ENCODE data around the gene NHS.

Gene NHS

DNA sequence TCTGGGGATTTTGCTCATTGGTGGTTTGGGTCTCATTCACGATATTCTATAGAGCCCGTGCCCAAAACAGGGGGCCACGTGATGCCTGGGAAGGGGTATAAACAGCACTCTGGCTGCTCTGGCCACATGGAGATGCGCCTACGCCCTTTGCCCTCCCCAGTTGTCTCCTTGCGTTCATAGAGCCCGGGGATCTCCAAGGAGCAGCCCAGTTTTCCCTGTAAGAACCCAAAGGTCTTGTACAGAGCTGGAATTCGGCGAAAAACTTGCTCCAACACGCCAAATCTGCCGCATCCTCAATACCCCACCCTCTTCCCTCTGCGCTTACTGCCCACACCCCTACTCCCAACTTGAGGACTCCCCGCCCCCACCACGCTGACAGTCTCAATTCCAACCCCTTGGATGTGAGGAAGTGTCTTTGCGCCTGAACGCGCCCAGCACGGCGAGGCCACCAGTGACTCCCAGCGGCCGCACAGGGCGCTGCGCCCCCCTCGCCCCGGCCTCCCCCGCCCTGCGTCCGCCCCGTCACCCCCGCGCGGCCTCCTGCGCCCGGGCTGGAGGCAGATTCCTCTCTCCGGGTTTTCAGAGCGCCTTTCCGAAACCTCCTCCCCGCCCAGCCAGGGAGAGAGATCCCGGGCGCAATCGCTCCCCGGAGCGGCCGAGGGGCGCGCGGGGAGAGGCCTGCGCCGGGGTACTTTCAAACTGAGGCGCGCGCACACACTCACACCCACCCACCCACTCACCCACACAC lies at the start of gene NHS:
NHS (plus strand) TSS at position 582 of the 748 bp plus-strand sequence. CDS start 558 bp downstream, outside the sequence.
- DNase-seq, result peak; percentile 48

DNA sequence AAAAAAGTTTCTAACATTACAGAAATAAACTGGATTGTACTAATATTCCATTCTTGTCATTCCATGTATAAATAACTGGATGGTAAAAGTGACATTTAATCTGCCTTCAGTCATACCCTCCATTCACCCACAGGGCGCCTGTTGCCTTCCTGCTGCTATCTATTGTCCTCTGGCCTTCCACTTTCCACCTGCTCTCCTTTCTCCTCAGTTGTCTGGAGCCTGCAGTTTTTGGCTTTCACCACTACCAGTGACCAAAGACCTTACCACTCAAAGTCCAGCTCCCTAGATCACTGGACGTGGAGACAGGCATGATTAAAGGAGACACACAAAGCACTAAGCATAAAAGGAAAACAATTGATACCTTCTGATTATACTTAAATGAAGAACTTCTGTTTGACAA lies 46.2 kb upstream of the NHS start:
- no peak for DNase-seq

GRCh38 chrX:17336377-17336776 lies 38.6 kb upstream of the NHS start:
- no peak for DNase-seq

DNA sequence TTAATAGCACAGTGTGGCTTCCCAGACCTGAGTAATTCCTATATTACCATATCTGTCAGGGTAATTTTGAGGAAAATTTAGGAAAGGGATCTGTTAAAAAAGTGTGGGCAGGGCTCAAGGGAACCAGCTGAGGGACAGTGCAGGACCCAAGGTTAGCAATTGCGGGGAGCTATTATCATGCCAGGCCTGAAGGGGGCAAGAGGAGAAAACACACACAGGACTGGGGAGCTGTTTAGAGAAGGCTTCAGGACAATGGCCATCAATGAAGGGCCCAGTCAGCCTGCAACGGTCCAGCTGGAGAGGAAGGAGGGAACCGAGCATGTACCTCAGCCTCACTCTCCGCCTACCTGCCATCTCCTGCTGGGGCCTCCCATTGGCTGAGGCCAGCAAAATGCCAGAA lies 19.0 kb upstream of the NHS start:
- DNase-seq, result no peak

GRCh38 chrX:17359500-17359899 lies 15.5 kb upstream of the NHS start:
- DNase-seq, result no peak

- peak; percentile 17 for DNase-seq
Measured at GRCh38 chrX:17361620-17362019, 13.4 kb upstream of the NHS start.

DNA sequence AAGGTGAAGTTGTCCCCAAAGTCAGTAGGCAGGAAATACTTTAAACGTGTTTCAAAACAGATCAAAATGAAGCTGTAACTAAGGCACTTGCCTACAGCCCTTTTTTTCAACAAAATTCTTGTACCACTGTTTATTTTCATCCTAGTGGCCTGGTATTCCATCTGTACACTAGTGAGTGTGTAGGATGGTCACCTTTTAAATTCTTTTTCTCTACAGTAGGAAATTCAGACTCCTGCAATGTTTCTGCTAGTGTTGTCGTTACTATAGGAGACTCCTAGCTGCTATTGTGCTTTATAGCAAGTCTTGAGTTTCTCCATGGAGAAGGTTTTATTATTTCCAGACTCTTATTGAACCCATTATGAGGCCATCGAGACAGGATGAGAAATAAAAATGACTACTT lies 7.0 kb upstream of the NHS start:
- no peak for DNase-seq

- DNase-seq, result no peak
Measured at GRCh38 chrX:17369309-17369708, 5.7 kb upstream of the NHS start.

GRCh38 chrX:17370191-17370590 lies 4.8 kb upstream of the NHS start:
- no peak for DNase-seq

DNA sequence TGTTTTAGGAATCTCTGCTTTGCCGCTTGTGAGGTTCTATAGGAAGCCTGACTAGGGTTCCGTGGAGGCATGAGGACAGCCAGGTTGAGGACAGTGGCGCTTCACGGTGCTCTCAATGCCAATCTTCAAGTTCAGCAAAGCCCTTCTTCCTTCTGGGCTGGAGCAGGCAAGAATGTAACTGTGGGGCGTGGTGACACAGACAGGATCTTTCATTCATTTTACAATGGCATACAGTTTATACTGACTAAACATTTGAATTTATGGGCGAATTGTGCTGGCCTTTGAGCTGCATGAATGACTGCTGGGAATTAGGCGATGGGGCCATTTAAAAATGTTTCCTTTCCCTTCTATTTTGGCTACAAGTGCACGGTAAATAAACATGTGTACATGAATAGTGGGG lies 2.9 kb upstream of the NHS start:
- no peak for DNase-seq

DNA sequence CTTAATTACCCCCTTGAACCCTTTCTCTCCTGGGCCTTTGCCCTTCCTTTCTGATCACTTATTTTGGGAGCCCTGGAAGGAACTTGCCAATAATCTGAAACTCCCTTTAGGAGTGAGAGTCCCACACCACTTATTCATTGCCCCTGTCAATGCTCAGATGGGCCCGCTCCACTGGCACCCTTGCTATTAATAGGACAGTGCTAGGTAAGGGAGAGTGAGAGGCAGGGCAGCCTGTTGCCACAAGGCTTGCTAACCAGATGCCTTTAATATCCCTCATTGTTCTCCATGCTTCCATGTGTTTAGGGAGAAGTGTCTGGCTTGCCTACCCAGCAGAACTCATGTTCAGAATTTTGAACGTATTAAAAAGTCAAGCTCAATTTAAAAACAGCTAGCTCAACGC lies 1.7 kb upstream of the NHS start:
- DNase-seq, result no peak

DNA sequence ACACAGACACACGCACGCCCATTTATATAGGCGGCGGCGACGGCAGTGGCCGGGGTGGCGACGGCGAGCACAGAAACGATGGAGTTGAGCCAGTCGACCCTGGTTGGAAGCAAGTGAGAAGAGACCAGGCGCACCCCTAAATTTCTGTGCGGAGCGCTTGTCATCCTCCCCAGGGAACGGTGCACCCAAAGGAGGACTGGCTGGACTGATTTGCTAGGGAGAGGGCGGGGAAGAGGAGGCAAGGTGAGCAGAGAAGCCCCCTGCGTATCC lies 302 bp downstream of the NHS start:
- no peak for DNase-seq

DNA sequence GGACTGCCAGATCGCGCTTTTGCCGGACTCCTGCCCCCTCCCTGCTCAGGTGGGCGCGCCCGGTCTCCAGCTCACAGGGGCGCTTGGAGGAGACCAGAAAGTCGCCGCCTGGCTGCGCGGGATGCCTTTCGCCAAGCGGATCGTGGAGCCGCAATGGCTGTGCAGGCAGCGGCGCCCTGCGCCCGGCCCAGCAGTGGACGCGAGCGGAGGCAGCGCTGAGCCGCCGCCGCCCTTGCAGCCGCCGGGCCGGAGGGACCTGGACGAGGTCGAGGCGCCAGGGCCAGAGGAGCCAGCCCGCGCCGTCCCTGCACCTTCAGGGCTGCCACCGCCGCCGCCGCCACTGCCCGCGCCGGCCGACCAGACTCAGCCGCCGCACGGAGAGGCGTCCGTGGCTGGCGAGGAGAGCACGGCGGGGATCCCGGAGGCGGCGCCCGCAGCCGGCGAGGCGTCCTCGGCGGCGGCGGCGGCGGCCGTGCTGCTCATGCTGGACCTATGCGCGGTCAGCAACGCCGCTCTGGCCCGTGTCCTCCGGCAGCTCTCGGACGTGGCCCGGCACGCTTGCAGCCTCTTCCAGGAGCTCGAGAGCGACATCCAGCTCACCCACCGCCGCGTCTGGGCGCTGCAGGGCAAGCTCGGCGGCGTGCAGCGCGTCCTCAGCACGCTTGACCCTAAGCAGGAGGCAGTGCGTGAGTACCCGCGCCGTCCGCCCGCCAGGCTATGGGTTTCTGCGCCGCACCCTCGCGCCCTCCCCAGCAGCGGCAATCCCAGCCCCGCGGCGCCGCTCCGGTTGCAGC lies 834 bp downstream of the NHS start:
- DNase-seq, result no peak

DNA sequence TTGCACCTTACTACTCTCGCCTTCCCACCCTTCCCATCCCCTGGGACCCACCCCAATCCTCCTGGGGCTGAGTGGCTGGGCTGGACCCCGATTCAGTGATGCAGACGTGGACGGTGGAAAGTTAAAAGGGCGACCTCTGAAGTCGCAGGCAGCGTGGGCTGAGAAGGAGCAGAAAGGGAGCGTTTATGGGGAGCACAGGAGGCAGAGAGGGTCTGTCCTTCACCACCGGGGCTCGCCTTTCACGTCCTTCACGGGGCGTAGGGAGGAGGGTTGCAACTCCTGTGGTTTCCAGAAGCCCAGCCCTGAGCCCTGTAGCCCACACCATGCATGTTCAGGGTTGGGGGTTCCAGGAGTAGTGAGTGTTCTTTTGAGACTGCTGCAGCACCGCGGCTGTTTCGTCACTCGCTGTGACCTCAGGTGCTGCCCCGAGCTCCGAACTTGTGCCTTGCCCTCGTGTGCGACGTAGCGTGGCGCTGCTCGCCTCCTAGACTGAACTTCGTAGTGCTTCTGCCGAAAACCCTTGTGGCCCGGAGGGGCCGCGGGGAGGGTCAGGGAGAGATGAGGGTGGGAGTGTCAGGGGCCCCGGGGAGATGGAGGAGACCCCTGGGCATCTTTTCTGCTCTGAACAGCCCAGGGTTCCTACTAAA lies 1.6 kb downstream of the NHS start:
- DNase-seq, result no peak

GRCh38 chrX:17377091-17377717 lies 2.2 kb downstream of the NHS start:
- peak; percentile 32 for DNase-seq

- DNase-seq, result no peak
Measured at GRCh38 chrX:17377795-17378194, 2.8 kb downstream of the NHS start.

GRCh38 chrX:17380221-17380620 lies 5.2 kb downstream of the NHS start:
- no peak for DNase-seq

GRCh38 chrX:17390419-17390850 lies 15.4 kb downstream of the NHS start:
- no peak for DNase-seq

DNA sequence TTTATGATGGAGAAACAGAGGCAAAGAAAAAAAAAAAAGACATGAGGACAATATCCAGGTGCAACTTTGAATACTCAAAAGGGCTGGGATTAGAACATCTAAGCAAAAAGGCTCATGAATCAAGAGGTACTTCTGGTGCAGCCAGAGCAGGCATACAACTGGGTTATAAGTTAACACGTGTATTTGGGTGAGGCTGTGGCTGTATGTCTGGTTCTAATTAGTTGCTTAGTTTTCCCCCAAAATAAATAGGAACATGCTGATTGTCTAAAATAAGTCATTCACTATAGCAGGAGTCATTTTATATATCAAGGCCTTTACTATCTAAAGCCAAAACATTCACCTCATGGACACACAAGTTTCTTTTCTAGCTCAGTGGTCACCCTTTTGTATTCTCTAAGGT lies 20.2 kb downstream of the NHS start:
- no peak for DNase-seq

GRCh38 chrX:17397074-17397473 lies 22.1 kb downstream of the NHS start:
- no peak for DNase-seq

GRCh38 chrX:17403189-17403691 lies 28.2 kb downstream of the NHS start:
- no peak for DNase-seq

GRCh38 chrX:17403972-17404371 lies 29.0 kb downstream of the NHS start:
- DNase-seq, result no peak

- peak; percentile 1 for DNase-seq
Measured at GRCh38 chrX:17405225-17405969, 30.4 kb downstream of the NHS start.

Data from NCI-H2171 treated with DMSO at 0.1 percent for 48 hours (cell line).